ENCODE measurements around the gene TRIM29. TPM values are rescaled to one million over a fixed set of nuclear protein-coding genes. Genes with fewer than 3 reads are reported as not detected.

The TRIM29 gene
- total and polyA plus RNA-seq, 2 of the 4 experiments (the other 2 are of a cell fraction) = not detected

DNA sequence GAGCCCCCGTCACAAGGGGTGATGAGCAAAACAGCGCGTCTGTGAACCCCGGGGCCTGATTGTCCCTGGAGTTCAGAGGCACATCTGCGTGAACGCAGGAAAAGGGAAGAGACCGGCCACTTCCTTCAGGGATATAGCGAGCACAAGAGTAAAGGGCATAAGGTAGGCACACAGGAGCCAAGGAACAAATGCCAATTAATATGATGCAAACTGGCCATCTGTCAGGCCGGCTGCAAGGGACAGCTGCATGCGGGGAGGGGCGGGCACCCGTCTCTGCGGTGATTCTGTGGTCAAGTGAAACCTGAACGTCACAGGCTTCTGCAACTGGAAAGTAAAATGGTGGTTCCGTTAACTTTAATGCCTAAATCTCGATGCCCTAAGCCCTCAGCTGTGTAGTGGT lies 64.7 kb downstream of the TRIM29 start:
- no peak overlapping the region for H4K91ac ChIP-seq (ENCODE audit: insufficient read depth, low read depth, low read length)
- H3K23ac ChIP-seq (ENCODE audit: low read depth, low read length) = no peak overlapping the region
- no peaks in the 10 kb centered on the region for H3K79me1 ChIP-seq (ENCODE audit: low read depth in 1 of 2, low read length in 2 of 2)
- H3K4ac ChIP-seq (ENCODE audit: low read depth, low read length) = no peak overlapping the region
- no peak overlapping the region for H2AK5ac ChIP-seq (ENCODE audit: low read depth, low read length)
- no peak overlapping the region for H2BK120ac ChIP-seq (ENCODE audit: low read depth, low read length)
- no peak overlapping the region for H2BK20ac ChIP-seq (ENCODE audit: low read depth, low read length)
- no peak overlapping the region for H3K18ac ChIP-seq (ENCODE audit: low read depth, low read length)
- no peak overlapping the region for H3K14ac ChIP-seq (replicated peaks; ENCODE audit: low read depth, low read length)
- no TSS peak for BruUV-seq (replicated peaks)
- ATAC-seq (ENCODE audit: low read depth) (no peak), DNase-seq (no peak)
- no peak overlapping the region for H3K4me2 ChIP-seq (ENCODE audit: low read depth, low read length)
- no peak for TF ChIP-seq NFE2L2 (IDR thresholded peaks at IDR 0.05; ENCODE audit: low read depth, low read length)
- no peak for TF ChIP-seq MAFK (IDR thresholded peaks at IDR 0.05; ENCODE audit: low read depth, low read length)
- H3K36me3 ChIP-seq (ENCODE audit: control insufficient read depth, insufficient read depth, low read length) = no peaks in the 10 kb centered on the region
- in situ Hi-C loops (cut with MboI; ENCODE audit: low sequenced_read_pairs) = no loop called here
- H4K8ac ChIP-seq (ENCODE audit: low read depth in 2 of 2, low read length in 2 of 2) = no peak overlapping the region
- H2AFZ ChIP-seq (replicated peaks; ENCODE audit: low read length, poor library complexity) = no peak overlapping the region
- no peak overlapping the region for H3K56ac ChIP-seq (ENCODE audit: extremely low read depth, insufficient read depth, low read length)
- no peak overlapping the region for H2BK5ac ChIP-seq (ENCODE audit: low read depth, low read length, poor library complexity, severe bottlenecking)
- dilution Hi-C loops (cut with HindIII; ENCODE audit: low sequenced_read_pairs, unreplicated experiment) = no loop called here
- ChIA-PET POLR2A (ENCODE audit: unreplicated experiment) (no interaction called here), CTCF (no interaction called here)
- WGBS, 2 experiments (ENCODE audit: extremely low coverage in 2 of 2, insufficient read length in 1 of 2) = 73% methylated on average over 12 of the region's 16 CpGs; no CpG with 5 or more reads in 1 of the 2 experiments
- H3K9me1 ChIP-seq (ENCODE audit: insufficient read depth, low read length) = no peaks in the 10 kb centered on the region
- no peak overlapping the region for H4K5ac ChIP-seq (ENCODE audit: low read depth, low read length)
- no peaks in the 10 kb centered on the region for H3K9me3 ChIP-seq (ENCODE audit: control insufficient read depth, insufficient read depth, low read length)
- no peak overlapping the region for H2BK15ac ChIP-seq (ENCODE audit: low read depth, low read length)
- H2AK9ac ChIP-seq (replicated peaks; ENCODE audit: low read depth, low read length, poor library complexity) = no peak overlapping the region
- H3K27ac ChIP-seq (ENCODE audit: insufficient read depth, low read length) = no peak overlapping the region
- intact Hi-C loops (cut with micrococcal nuclease) = no loop called here
- peaks cover 9% of the 10 kb centered on the region; the same call in 1 of the 2 replicates for H3K27me3 ChIP-seq (ENCODE audit: control insufficient read depth, insufficient read depth, low read length)
- H3K9ac ChIP-seq (ENCODE audit: low read depth, low read length) = no peak overlapping the region
- no peaks in the 10 kb centered on the region for H4K20me1 ChIP-seq (ENCODE audit: insufficient read depth, low read length)
- H3K4me1 ChIP-seq (ENCODE audit: control insufficient read depth, insufficient read depth, low read length) = no peaks in the 10 kb centered on the region
- no peak overlapping the region for H3K4me3 ChIP-seq (ENCODE audit: insufficient read depth, low read depth, low read length)

Data from IMR-90 (cell line).